Measurements from ENCODE around the gene MINDY3.

Gene MINDY3

DNA sequence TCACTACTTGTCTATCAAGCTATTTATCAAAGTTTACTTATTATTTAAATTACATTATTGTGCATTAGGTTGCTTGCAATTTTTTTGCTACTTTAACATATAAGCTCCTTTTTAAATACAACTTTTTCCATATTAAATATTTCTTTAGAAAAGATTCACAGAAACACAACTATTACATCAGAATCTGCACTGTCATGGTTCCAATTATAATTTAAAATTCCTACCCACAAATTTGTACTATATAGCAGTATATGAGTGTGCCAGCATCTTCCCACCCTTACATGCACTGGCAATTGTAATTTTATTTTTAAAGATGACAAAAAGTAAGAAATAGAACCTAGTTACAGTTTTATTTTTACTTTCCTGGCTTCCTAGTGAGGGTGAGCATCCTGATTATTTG is 15.8 kb downstream of the MINDY3 start:
- in situ Hi-C loops (cut with HindIII; ENCODE audit: low pct_ligation_motif_present, low sequenced_read_pairs) = no loop called here
- TF ChIP-seq CTCF (IDR thresholded peaks at IDR 0.05; ENCODE audit: low read depth, low read length, missing control alignments) = no peak
- no peaks in the 10 kb centered on the region for H3K27me3 ChIP-seq (replicated peaks)
- no peak overlapping the region for H3K4me3 ChIP-seq (ENCODE audit: low read depth, low read length)
- H3K27ac ChIP-seq = no peak overlapping the region
- H3K36me3 ChIP-seq (replicated peaks) = no peaks in the 10 kb centered on the region
- DNase-seq = no peak

DNA sequence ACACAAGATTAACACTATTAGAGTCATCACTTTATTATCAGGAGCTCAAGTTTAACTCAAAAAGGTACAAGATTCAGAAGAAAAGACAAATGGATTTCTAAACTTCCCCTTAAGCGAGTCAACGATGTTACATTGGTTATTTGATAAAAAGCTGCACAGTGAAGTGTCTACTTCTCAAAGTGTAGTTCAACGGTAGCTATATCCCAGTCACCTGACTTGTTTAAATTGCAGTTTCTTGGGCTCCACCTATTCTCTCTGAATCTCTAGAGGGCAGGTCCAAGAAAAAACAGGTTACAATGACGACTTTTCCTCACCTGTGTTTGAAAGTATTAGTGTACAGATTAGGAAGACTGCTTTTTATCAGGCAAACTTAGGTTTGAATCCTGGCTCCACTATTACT is 16.6 kb downstream of the MINDY3 start:
- Histone ChIP-seq H3K27ac (no peak overlapping the region), H3K36me3 (replicated peaks) (no peaks in the 10 kb centered on the region), H3K27me3 (replicated peaks) (no peaks in the 10 kb centered on the region), H3K4me3 (ENCODE audit: low read depth, low read length) (no peak overlapping the region)
- TF ChIP-seq CTCF (IDR thresholded peaks at IDR 0.05; ENCODE audit: low read depth, low read length, missing control alignments) = no peak
- no peak for DNase-seq
- in situ Hi-C loops (cut with HindIII; ENCODE audit: low pct_ligation_motif_present, low sequenced_read_pairs) = no loop called here

DNA sequence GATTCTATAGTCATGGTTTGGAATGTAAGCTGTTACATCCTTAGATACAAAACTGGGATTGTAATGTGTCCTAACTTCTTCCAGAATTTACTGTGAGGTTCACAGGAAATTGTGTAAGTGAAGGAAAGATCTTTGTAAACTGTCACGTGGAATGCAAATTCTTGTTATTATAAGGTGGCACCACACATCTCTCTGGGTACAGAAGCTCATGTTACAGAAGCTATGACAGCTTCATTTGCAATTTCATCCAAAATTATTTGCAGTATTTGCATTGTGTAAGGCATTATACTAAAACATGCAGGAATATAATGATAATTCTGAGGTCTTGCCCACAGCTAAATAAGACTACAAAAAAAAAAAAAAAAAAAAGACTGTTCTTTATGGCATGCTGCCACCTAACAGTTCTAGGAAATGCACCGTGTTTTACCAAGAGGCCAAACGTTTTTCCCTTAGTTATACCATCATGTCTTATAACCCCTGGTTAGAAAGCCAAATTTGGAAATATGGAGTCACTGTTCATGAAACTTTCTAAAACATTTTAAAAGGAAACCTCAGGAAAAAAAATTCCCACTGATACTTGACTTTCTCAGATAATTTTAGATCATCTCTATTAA is 17.6 kb downstream of the MINDY3 start:
- Histone ChIP-seq H3K27me3 (replicated peaks) (no peaks in the 10 kb centered on the region), H3K4me3 (ENCODE audit: low read depth, low read length) (no peak overlapping the region), H3K36me3 (replicated peaks) (no peaks in the 10 kb centered on the region), H3K27ac (no peak overlapping the region)
- in situ Hi-C loops (cut with HindIII; ENCODE audit: low pct_ligation_motif_present, low sequenced_read_pairs) = no loop called here
- no peak for TF ChIP-seq CTCF (IDR thresholded peaks at IDR 0.05; ENCODE audit: low read depth, low read length, missing control alignments)
- DNase-seq = no peak

DNA sequence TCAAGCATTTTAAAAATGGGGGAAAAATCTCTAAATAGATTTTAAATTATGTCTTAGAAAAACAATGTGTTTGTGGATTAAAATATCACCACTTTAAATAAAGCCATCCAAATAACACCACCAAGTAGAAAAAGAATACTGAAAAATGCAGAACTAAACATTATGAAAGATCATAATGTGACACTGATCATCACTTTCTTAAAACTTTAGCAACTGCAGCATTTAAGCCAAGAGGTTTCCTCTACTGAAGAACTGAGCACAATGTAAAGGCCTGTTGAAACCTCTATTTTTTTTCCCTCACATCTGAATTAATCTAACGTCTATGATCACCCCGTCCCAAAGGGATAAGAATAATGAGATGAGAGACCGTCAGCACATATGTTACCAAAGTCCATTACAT is 18.6 kb downstream of the MINDY3 start:
- Histone ChIP-seq H3K27ac (no peak overlapping the region), H3K27me3 (replicated peaks) (no peaks in the 10 kb centered on the region), H3K36me3 (replicated peaks) (no peaks in the 10 kb centered on the region), H3K4me3 (ENCODE audit: low read depth, low read length) (no peak overlapping the region)
- no peak for TF ChIP-seq CTCF (IDR thresholded peaks at IDR 0.05; ENCODE audit: low read depth, low read length, missing control alignments)
- no peak for DNase-seq
- in situ Hi-C loops (cut with HindIII; ENCODE audit: low pct_ligation_motif_present, low sequenced_read_pairs) = no loop called here

DNA sequence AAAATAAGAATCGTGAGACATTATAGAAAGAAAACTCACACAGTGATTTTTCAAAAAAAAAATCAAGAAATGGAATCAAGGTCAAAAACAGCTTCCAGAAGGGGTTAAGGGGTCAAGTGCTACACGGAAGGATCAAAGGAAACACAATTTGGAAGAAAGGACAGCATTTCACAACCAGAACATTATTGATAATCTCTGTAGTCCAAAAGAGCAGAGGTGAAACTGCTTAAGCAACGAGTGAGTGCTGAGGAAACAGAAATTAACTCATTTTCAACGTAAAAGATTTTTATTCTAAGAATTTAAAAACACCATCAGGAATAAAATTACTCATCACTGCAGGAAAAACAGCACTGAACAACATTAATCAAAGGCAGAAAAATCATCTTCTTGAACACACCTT is 23.5 kb downstream of the MINDY3 start:
- no peaks in the 10 kb centered on the region for H3K36me3 ChIP-seq (replicated peaks)
- no peaks in the 10 kb centered on the region for H3K27me3 ChIP-seq (replicated peaks)
- TF ChIP-seq CTCF (IDR thresholded peaks at IDR 0.05; ENCODE audit: low read depth, low read length, missing control alignments) = no peak
- no peak overlapping the region for H3K27ac ChIP-seq
- no peak overlapping the region for H3K4me3 ChIP-seq (ENCODE audit: low read depth, low read length)
- no peak for DNase-seq
- in situ Hi-C loops (cut with HindIII; ENCODE audit: low pct_ligation_motif_present, low sequenced_read_pairs) = no loop called here

- no peak for TF ChIP-seq CTCF (IDR thresholded peaks at IDR 0.05; ENCODE audit: low read depth, low read length, missing control alignments)
Measured at GRCh38 chr10:15829495-15829894, 30.8 kb downstream of the MINDY3 start.

More at GRCh38 chr10:15829495-15829894, 30.8 kb downstream of the MINDY3 start:
- H3K4me3 ChIP-seq (ENCODE audit: low read depth, low read length) = no peak overlapping the region
- in situ Hi-C loops (cut with HindIII; ENCODE audit: low pct_ligation_motif_present, low sequenced_read_pairs) = no loop called here
- H3K27me3 ChIP-seq (replicated peaks) = no peaks in the 10 kb centered on the region
- DNase-seq = no peak
- H3K27ac ChIP-seq = no peak overlapping the region
- H3K36me3 ChIP-seq (replicated peaks) = no peaks in the 10 kb centered on the region

All from brain microvascular endothelial cell (primary cell).